ENCODE results near the gene SEMA3D. TPM values are rescaled to one million over a fixed set of nuclear protein-coding genes. Genes with fewer than 3 reads are reported as not detected.

SEMA3D gene
- total and polyA plus RNA-seq, 11 donors = 0.10 to 8.6 (median 0.88) TPM

- intact Hi-C loops (cut with DNase I) = no loop called here
- ATAC-seq = no peak
- H3K4me1 ChIP-seq = peaks cover 0 to 4% (median 0%) of the 10 kb centered on the region in 12 donors
These were observed 112.8 kb downstream of the SEMA3D start for GRCh38 chr7:85074016-85074415.

GRCh38 chr7:85070967-85071628, 115.8 kb downstream of the SEMA3D start:
- peaks cover 0 to 14% (median 0%) of the 10 kb centered on the region in 12 donors for H3K4me1 ChIP-seq
- ATAC-seq = no peak
- H3K27ac ChIP-seq = no peak overlapping the region
- H3K9me3 ChIP-seq = no peaks in the 10 kb centered on the region
- TF ChIP-seq CTCF (IDR thresholded peaks at IDR 0.05) (no peak), POLR2A (IDR thresholded peaks at IDR 0.05) (no peak)
- 93 to 98% (median 94%) methylated on average over 5 of the region's 5 CpGs for WGBS, 4 donors
- no peak overlapping the region for H3K4me3 ChIP-seq
- H3K27me3 ChIP-seq = no peaks in the 10 kb centered on the region
- DNase-seq = no peak
- H3K36me3 ChIP-seq = no peaks in the 10 kb centered on the region
- intact Hi-C loops (cut with DNase I) = no loop called here

More at GRCh38 chr7:85074016-85074415, 112.8 kb downstream of the SEMA3D start:
- Histone ChIP-seq H3K4me3 (no peak overlapping the region), H3K36me3 (no peaks in the 10 kb centered on the region), H3K27me3 (no peaks in the 10 kb centered on the region), H3K27ac (no peak overlapping the region), H3K9me3 (no peaks in the 10 kb centered on the region)
- WGBS, 4 donors = 78 to 98% (median 91%) methylated on average over 1 of the region's 1 CpG
- TF ChIP-seq POLR2A (IDR thresholded peaks at IDR 0.05) = no peak
- DNase-seq = no peak

GRCh38 chr7:85068799-85069198, 118.1 kb downstream of the SEMA3D start:
- Histone ChIP-seq H3K4me3 (no peak overlapping the region), H3K4me1 (peaks cover 0 to 28% (median 4%) of the 10 kb centered on the region in 12 donors), H3K9me3 (no peaks in the 10 kb centered on the region), H3K27ac (no peak overlapping the region), H3K27me3 (no peaks in the 10 kb centered on the region), H3K36me3 (no peaks in the 10 kb centered on the region)
- DNase-seq (no peak), ATAC-seq (peak in 2 of 4 donors; percentile 65 to 88)
- intact Hi-C loops (cut with DNase I) = no loop called here
- WGBS, 4 donors = 68 to 79% (median 74%) methylated on average over 1 of the region's 1 CpG
- TF ChIP-seq CTCF (IDR thresholded peaks at IDR 0.05) = no peak
- TF ChIP-seq POLR2A (IDR thresholded peaks at IDR 0.05) = no peak

GRCh38 chr7:85067371-85067770, 119.5 kb downstream of the SEMA3D start:
- no peaks in the 10 kb centered on the region for H3K9me3 ChIP-seq
- intact Hi-C loops (cut with DNase I) = no loop called here
- no peak for DNase-seq
- no peaks in the 10 kb centered on the region for H3K36me3 ChIP-seq
- TF ChIP-seq POLR2A (IDR thresholded peaks at IDR 0.05) = no peak
- no peak for TF ChIP-seq CTCF (IDR thresholded peaks at IDR 0.05)
- WGBS, 4 donors = 89 to 96% (median 92%) methylated on average over 1 of the region's 1 CpG
- H3K4me1 ChIP-seq = peaks cover 0 to 35% (median 4%) of the 10 kb centered on the region in 12 donors
- no peaks in the 10 kb centered on the region for H3K27me3 ChIP-seq
- no peak overlapping the region for H3K27ac ChIP-seq
- H3K4me3 ChIP-seq = no peak overlapping the region
- no peak for ATAC-seq
